ENCODE measurements around the gene RNF144A.

GRCh38 chr2:6922201-6922656 is 5.0 kb downstream of the RNF144A start:
- TF ChIP-seq CTCF (conservative IDR thresholded peaks at IDR 0.05; ENCODE audit: low read length) (peak; percentile 33), EZH2phosphoT487 (IDR thresholded peaks at IDR 0.05; ENCODE audit: borderline replicate concordance) (no peak)
